Measurements from ENCODE around the gene TTC21A.

TTC21A gene

DNA sequence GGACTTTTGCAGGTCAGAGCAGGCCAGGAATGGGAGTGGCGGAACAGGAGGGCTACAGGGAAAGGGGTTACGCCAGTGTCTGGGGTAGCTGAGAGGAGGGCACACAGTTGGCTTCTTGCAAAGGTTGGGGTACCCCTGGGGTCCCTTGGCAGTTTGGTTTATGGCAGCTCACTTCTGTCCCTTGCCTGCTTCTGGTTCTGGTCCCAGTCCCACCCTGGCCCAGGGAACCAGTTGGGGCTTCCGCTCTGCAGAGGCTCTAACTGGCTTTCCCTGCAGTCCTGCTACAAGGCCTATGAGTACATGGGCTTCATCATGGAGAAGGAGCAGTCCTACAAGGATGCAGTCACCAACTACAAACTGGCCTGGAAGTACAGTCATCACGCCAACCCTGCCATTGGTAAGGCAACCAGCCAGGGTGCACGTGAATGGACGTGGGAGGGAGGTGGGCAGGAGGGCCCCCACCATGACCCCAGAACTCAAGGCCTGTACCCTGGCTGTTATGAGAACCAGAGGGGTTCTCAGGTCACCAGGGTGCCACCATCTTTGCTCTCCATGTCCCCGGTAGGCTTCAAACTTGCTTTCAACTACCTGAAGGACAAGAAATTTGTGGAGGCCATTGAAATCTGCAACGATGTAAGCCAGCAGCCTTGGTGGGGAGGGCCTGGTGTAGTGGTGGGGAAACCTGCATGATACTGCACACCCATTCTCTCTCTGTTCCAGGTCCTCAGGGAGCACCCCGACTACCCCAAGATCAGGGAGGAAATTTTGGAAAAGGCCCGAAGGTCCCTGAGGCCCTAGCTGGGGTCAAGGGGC lies 30.7 kb downstream of the TTC21A start:
- H3K4me3 ChIP-seq (ENCODE audit: low read depth, low read length) = no peak overlapping the region
- H3K27ac ChIP-seq = no peak overlapping the region
- H3K36me3 ChIP-seq = peaks cover 24% of the 10 kb centered on the region
- TF ChIP-seq, protein P1, sequence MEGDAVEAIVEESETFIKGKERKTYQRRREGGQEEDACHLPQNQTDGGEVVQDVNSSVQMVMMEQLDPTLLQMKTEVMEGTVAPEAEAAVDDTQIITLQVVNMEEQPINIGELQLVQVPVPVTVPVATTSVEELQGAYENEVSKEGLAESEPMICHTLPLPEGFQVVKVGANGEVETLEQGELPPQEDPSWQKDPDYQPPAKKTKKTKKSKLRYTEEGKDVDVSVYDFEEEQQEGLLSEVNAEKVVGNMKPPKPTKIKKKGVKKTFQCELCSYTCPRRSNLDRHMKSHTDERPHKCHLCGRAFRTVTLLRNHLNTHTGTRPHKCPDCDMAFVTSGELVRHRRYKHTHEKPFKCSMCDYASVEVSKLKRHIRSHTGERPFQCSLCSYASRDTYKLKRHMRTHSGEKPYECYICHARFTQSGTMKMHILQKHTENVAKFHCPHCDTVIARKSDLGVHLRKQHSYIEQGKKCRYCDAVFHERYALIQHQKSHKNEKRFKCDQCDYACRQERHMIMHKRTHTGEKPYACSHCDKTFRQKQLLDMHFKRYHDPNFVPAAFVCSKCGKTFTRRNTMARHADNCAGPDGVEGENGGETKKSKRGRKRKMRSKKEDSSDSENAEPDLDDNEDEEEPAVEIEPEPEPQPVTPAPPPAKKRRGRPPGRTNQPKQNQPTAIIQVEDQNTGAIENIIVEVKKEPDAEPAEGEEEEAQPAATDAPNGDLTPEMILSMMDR (IDR thresholded peaks at IDR 0.05; ENCODE audit: low read depth, low read length) = no peak
- H3K27me3 ChIP-seq (ENCODE audit: insufficient read depth, low read depth, severe bottlenecking) = no peaks in the 10 kb centered on the region
- no peak for DNase-seq
- no peaks in the 10 kb centered on the region for H3K9me3 ChIP-seq (ENCODE audit: severe bottlenecking)

DNA sequence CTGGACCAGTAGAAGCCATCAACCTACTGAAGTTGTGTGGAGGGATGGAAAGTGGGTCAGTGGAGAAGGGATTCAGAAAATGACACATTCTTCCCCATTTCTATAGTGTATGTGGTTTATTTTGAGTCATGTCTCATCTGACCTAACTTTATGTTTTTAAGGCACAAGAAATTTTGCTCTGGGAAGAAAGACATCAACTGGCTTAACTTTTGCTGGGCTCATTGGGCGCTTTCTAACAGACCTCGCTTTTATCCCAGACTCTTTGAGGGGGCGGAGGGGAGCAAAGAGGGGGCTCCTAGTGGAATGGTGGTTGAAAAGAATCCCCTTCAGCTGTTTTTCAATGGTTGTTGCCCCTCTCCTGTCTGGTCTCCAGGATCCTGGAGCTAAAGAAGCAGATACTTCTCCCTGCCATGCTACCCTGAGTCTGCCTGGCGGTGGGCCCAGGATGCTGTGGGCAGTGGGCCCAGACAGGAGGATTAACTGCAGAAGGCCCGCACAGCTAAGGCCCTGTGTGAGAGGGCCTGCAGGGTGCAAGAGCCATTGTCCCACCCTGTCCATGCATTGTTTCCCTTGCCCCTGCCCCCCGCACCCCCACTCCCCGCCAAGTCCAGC lies 31.4 kb downstream of the TTC21A start:
- TF ChIP-seq, protein P1 (IDR thresholded peaks at IDR 0.05; ENCODE audit: low read depth, low read length) = no peak
- Histone ChIP-seq H3K4me3 (ENCODE audit: low read depth, low read length) (no peak overlapping the region), H3K36me3 (peaks cover 31% of the 10 kb centered on the region), H3K27ac (no peak overlapping the region), H3K27me3 (ENCODE audit: insufficient read depth, low read depth, severe bottlenecking) (no peaks in the 10 kb centered on the region), H3K9me3 (ENCODE audit: severe bottlenecking) (no peaks in the 10 kb centered on the region)
- no peak for DNase-seq

DNA sequence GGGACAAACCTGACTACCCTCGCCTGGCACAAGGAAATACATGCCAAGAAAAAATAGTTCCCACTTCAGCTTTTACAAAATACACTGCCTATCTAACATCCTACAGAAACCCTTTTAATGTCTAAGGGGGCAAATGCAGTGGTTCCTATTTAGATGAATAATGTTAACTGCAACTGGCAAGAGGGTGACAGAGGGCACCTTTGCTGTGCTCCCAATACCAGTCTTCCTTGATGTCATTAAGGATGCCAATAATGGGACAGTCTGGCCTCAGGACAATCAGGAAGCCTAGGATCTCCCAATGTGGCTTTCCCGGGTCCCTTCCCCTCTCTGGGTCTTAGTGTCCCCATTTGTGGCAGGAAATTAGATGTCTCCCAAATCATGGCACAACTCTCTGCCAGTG lies 32.0 kb downstream of the TTC21A start:
- Histone ChIP-seq H3K27me3 (ENCODE audit: insufficient read depth, low read depth, severe bottlenecking) (no peaks in the 10 kb centered on the region), H3K4me3 (ENCODE audit: low read depth, low read length) (no peak overlapping the region), H3K27ac (no peak overlapping the region), H3K36me3 (peaks cover 36% of the 10 kb centered on the region), H3K9me3 (ENCODE audit: severe bottlenecking) (no peaks in the 10 kb centered on the region)
- no peak for DNase-seq
- TF ChIP-seq, protein P1 (IDR thresholded peaks at IDR 0.05; ENCODE audit: low read depth, low read length) = no peak

DNA sequence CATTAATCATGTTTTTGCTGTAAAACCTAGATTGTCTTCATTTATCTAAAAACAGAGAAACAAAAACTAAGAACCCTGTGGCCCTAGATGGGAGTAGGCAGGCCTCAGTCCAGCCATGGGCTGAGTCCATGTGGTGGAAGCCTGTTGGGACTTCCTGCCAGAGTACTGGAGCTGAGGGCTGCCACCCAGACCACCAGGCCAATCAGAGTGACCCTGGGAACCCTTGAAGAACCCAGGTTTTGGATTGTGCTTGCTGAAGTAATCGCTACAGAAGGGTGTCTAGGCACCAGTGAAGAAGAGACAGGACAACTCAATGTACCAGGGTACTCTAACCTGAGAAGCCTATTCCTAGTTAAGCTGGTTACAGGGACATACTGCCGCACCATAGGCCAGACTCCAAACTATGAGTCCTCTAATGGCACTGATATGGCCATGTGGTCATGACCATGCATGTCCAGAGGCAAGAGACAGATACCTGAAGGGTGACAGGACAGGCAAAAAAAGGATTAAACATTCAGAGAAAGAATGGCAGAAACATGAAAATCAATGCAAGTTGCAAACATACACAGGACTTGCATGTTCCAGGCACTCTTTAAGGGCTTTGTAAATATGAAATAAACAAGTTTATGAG lies 33.0 kb downstream of the TTC21A start:
- no peaks in the 10 kb centered on the region for H3K27me3 ChIP-seq (ENCODE audit: insufficient read depth, low read depth, severe bottlenecking)
- peaks cover 47% of the 10 kb centered on the region for H3K36me3 ChIP-seq
- TF ChIP-seq, protein P1 (IDR thresholded peaks at IDR 0.05; ENCODE audit: low read depth, low read length) = no peak
- DNase-seq = no peak
- H3K9me3 ChIP-seq (ENCODE audit: severe bottlenecking) = no peaks in the 10 kb centered on the region
- no peak overlapping the region for H3K4me3 ChIP-seq (ENCODE audit: low read depth, low read length)
- no peak overlapping the region for H3K27ac ChIP-seq

DNA sequence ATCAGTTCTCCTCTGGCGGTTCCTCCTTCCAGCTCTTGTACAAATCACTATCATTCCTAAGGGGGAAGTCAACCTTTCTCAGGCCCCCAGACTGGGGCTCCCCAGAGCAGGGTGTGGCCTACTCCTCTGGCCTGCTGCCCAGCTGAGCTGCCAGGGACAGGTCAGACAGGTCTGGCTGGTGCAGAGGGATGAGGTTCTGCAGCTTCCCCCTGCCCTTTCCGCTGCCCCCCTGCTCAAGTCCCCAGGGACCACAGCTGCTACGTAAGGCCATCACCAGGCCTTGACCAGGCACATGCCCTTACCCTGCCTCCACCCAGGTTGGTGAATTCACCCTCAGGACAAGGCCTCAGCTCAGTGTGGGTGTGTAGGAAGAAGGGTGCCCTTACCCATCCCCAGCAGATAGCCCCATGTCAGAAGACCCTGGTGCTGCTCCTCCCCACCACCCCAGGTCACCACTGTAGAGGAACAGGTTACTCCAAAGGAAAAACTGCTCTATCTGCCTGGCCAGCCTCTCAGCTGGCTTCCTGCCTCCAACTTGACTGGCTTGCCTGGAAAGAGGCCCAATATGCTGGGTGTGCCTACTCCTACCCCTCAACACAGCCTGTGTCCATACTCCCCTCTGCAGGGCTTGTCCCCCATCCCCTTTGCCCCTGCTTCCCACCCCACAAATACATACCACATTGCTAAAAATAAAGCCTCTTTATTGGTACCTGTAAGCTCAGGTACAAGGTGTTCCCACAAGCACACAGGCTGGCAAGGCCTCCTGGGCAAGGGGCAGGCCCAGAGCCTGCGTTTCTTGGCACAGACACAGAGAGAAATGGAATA lies 33.9 kb downstream of the TTC21A start:
- TF ChIP-seq, protein P1 (IDR thresholded peaks at IDR 0.05; ENCODE audit: low read depth, low read length) = no peak
- no peak for DNase-seq
- H3K27ac ChIP-seq = no peak overlapping the region
- peaks cover 56% of the 10 kb centered on the region for H3K36me3 ChIP-seq
- H3K27me3 ChIP-seq (ENCODE audit: insufficient read depth, low read depth, severe bottlenecking) = no peaks in the 10 kb centered on the region
- no peaks in the 10 kb centered on the region for H3K9me3 ChIP-seq (ENCODE audit: severe bottlenecking)
- H3K4me3 ChIP-seq (ENCODE audit: low read depth, low read length) = no peak overlapping the region

Measured in WERI-Rb-1 (cell line).